Measurements from ENCODE around the gene AGBL5.
A peak's percentile ranks its signal among the peaks of the same experiment; 100 is the strongest.

The AGBL5 gene

GRCh38 chr2:27023740-27024139 lies 27.7 kb upstream of the AGBL5 start:
- DNase-seq (ENCODE audit: low read depth in 2 of 2) = no peak

GRCh38 chr2:27024188-27024587 lies 27.3 kb upstream of the AGBL5 start:
- no peak for DNase-seq (ENCODE audit: low read depth in 2 of 2)

GRCh38 chr2:27024812-27025211 lies 26.7 kb upstream of the AGBL5 start:
- no peak for DNase-seq (ENCODE audit: low read depth in 2 of 2)

- DNase-seq (ENCODE audit: low read depth in 2 of 2) = no peak
Observed at GRCh38 chr2:27025281-27025800, 26.1 kb upstream of the AGBL5 start.

GRCh38 chr2:27025861-27026851 lies 25.3 kb upstream of the AGBL5 start:
- DNase-seq (ENCODE audit: low read depth in 2 of 2) = no peak

GRCh38 chr2:27027211-27027651 lies 24.2 kb upstream of the AGBL5 start:
- DNase-seq (ENCODE audit: low read depth in 2 of 2) = no peak

- DNase-seq (ENCODE audit: low read depth in 2 of 2) = no peak
Observed at GRCh38 chr2:27029051-27029450, 22.4 kb upstream of the AGBL5 start.

GRCh38 chr2:27032495-27033252 lies 18.8 kb upstream of the AGBL5 start, which contains the start of gene TMEM214:
Gene TMEM214, plus strand, starts transcription at chr2:27032965. Its CDS starts 51 bp downstream, at chr2:27033016.
- peak; percentile 56 to 59 for DNase-seq (ENCODE audit: low read depth in 2 of 2)

- DNase-seq (ENCODE audit: low read depth in 2 of 2) = no peak
Observed at GRCh38 chr2:27033253-27033852, 18.1 kb upstream of the AGBL5 start.

- DNase-seq (ENCODE audit: low read depth in 2 of 2) = no peak
Observed at GRCh38 chr2:27038012-27038411, 13.5 kb upstream of the AGBL5 start.

- DNase-seq (ENCODE audit: low read depth in 2 of 2) = no peak
Observed at GRCh38 chr2:27038631-27039339, 12.7 kb upstream of the AGBL5 start.

GRCh38 chr2:27039426-27039825 lies 12.0 kb upstream of the AGBL5 start:
- DNase-seq (ENCODE audit: low read depth in 2 of 2) = no peak

GRCh38 chr2:27039871-27040270 lies 11.6 kb upstream of the AGBL5 start:
- DNase-seq (ENCODE audit: low read depth in 2 of 2) = no peak

- DNase-seq (ENCODE audit: low read depth in 2 of 2) = no peak
Observed at GRCh38 chr2:27040282-27040681, 11.2 kb upstream of the AGBL5 start.

GRCh38 chr2:27041752-27042151 lies 9.7 kb upstream of the AGBL5 start:
- DNase-seq (ENCODE audit: low read depth in 2 of 2) = no peak

GRCh38 chr2:27042159-27042661 lies 9.3 kb upstream of the AGBL5 start:
- no peak for DNase-seq (ENCODE audit: low read depth in 2 of 2)

- DNase-seq (ENCODE audit: low read depth in 2 of 2) = no peak
Observed at GRCh38 chr2:27042985-27043634, 8.4 kb upstream of the AGBL5 start.

GRCh38 chr2:27049422-27050280 lies 1.8 kb upstream of the AGBL5 start:
- DNase-seq (ENCODE audit: low read depth in 2 of 2) = peak; percentile 16 to 30

GRCh38 chr2:27050281-27050995 lies 1.0 kb upstream of the AGBL5 start:
- DNase-seq (ENCODE audit: low read depth in 2 of 2) = peak; percentile 83 to 88
